RWPE2 (cell line): ENCODE measurements around the gene PMIS2.

Experiments used
- ATAC-seq: fragments of 200-7000 bp; cut with Tn5 transposase; 3 replicates; pipeline ENCODE4 v1.9.1; 2021; ENCODE audit warnings: low read depth
- DNase-seq: peaks from one replicate; pipeline ENCODE4 v3.0.0-alpha.2; 2020; ENCODE audit warnings: low spot score
- H3K27ac ChIP-seq: fragments of 450-650 bp; 2 replicates; pipeline ENCODE4 v1.5.1; 2017; ENCODE audit warnings: mild to moderate bottlenecking; ENCODE audit not compliant: poor library complexity, severe bottlenecking
- H3K27me3 ChIP-seq: fragments of 250-450 bp; sonication (Bioruptor Pico); 2 replicates; pipeline ENCODE4 v1.5.1; 2021; ENCODE audit warnings: mild to moderate bottlenecking, moderate library complexity; ENCODE audit not compliant: insufficient read depth, poor library complexity, severe bottlenecking
- H3K36me3 ChIP-seq: fragments of 250-450 bp; sonication (Bioruptor Pico); 2 replicates; pipeline ENCODE4 v1.5.1; 2020; ENCODE audit warnings: low read depth, mild to moderate bottlenecking, moderate library complexity
- H3K4me1 ChIP-seq: fragments of 250-450 bp; sonication (Bioruptor Pico); 2 replicates; pipeline ENCODE4 v1.5.1; 2021; ENCODE audit warnings: mild to moderate bottlenecking, moderate library complexity; ENCODE audit not compliant: insufficient read depth, poor library complexity, severe bottlenecking
- H3K4me3 ChIP-seq: fragments of 250-450 bp; sonication (Bioruptor Pico); 2 replicates; pipeline ENCODE4 v1.5.1; 2021; ENCODE audit warnings: mild to moderate bottlenecking, moderate library complexity; ENCODE audit not compliant: severe bottlenecking
- H3K9me3 ChIP-seq: fragments of 250-450 bp; sonication (Bioruptor Pico); 2 replicates; pipeline ENCODE4 v1.5.1; 2021; ENCODE audit warnings: mild to moderate bottlenecking, moderate library complexity; ENCODE audit not compliant: severe bottlenecking
- CTCF ChIP-seq: fragments of 450-650 bp; IDR thresholded peaks from one replicate; pipeline ENCODE4 v1.5.1; 2017; ENCODE audit warnings: mild to moderate bottlenecking, moderate library complexity; ENCODE audit not compliant: poor library complexity, severe bottlenecking

Gene PMIS2

GRCh38 chr19:35559281-35559659 is 26.7 kb upstream of the PMIS2 start:
- Histone ChIP-seq H3K4me1 (no peaks in the 10 kb centered on the region), H3K27me3 (peaks cover 8% of the 10 kb centered on the region), H3K4me3 (no peak overlapping the region), H3K9me3 (no peaks in the 10 kb centered on the region), H3K36me3 (no peaks in the 10 kb centered on the region), H3K27ac (no peak overlapping the region)
- ATAC-seq (no peak), DNase-seq (peak; percentile 58)
- TF ChIP-seq CTCF: no peak

GRCh38 chr19:35559781-35560180 is 26.2 kb upstream of the PMIS2 start:
- Histone ChIP-seq H3K36me3 (no peaks in the 10 kb centered on the region), H3K9me3 (no peaks in the 10 kb centered on the region), H3K4me1 (no peaks in the 10 kb centered on the region), H3K27me3 (peaks cover 8% of the 10 kb centered on the region), H3K27ac (no peak overlapping the region), H3K4me3 (no peak overlapping the region)
- no peak for TF ChIP-seq CTCF
- ATAC-seq (no peak), DNase-seq (peak; percentile 52)

GRCh38 chr19:35560271-35560670 is 25.7 kb upstream of the PMIS2 start:
- TF ChIP-seq CTCF: no peak
- H3K4me1 ChIP-seq: no peaks in the 10 kb centered on the region
- no peak for ATAC-seq
- no peak overlapping the region for H3K4me3 ChIP-seq
- no peak for DNase-seq
- H3K27ac ChIP-seq: no peak overlapping the region
- peaks cover 8% of the 10 kb centered on the region for H3K27me3 ChIP-seq
- H3K36me3 ChIP-seq: no peaks in the 10 kb centered on the region
- no peaks in the 10 kb centered on the region for H3K9me3 ChIP-seq

- no peak overlapping the region for H3K27ac ChIP-seq
- no peaks in the 10 kb centered on the region for H3K36me3 ChIP-seq
- ATAC-seq (no peak), DNase-seq (no peak)
- no peak for TF ChIP-seq CTCF
- peaks cover 8% of the 10 kb centered on the region for H3K27me3 ChIP-seq
- no peaks in the 10 kb centered on the region for H3K4me1 ChIP-seq
- H3K4me3 ChIP-seq: no peak overlapping the region
- no peaks in the 10 kb centered on the region for H3K9me3 ChIP-seq
Measured at GRCh38 chr19:35560677-35561076, 25.3 kb upstream of the PMIS2 start.

GRCh38 chr19:35561436-35561835 is 24.5 kb upstream of the PMIS2 start:
- Histone ChIP-seq H3K4me1 (no peaks in the 10 kb centered on the region), H3K27ac (no peak overlapping the region), H3K4me3 (no peak overlapping the region), H3K27me3 (peaks cover 8% of the 10 kb centered on the region), H3K9me3 (no peaks in the 10 kb centered on the region), H3K36me3 (no peaks in the 10 kb centered on the region)
- DNase-seq (peak; percentile 11), ATAC-seq (no peak)
- TF ChIP-seq CTCF: no peak
